PFSK-1 (cell line): Measurements from ENCODE around the gene SCO2.

ENCODE experiments used
- FOXP2 ChIP-seq: optimal IDR thresholded peaks from 2 replicates; pipeline ENCODE3; 2011; ENCODE audit warnings: borderline replicate concordance, control low read depth, inconsistent platforms; ENCODE audit not compliant: insufficient read depth; ENCODE audit errors: extremely low read length, extremely low read depth
- POLR2AphosphoS5 ChIP-seq: IDR thresholded peaks from 2 replicates; pipeline ENCODE4 v1.6.1; 2012; ENCODE audit warnings: low read depth, mild to moderate bottlenecking, control low read depth, low read length, moderate library complexity
- SIN3A ChIP-seq: IDR thresholded peaks from 2 replicates; pipeline ENCODE4 v1.6.1; 2012; ENCODE audit warnings: mild to moderate bottlenecking, low read length, moderate library complexity, borderline replicate concordance; ENCODE audit not compliant: insufficient read depth
- TAF1 ChIP-seq: IDR thresholded peaks from 2 replicates; pipeline ENCODE4 v1.6.1; 2012; ENCODE audit warnings: low read length, control low read depth, borderline replicate concordance; ENCODE audit not compliant: insufficient read depth
- TF ChIP-seq, protein P1 (sequence below), 2 experiments: IDR thresholded peaks; 2 replicates each; pipeline versions ENCODE4 v1.6.1 to v1.8.0; 2011 to 2012; ENCODE audit warnings: low read depth in 2 of 2, low read length in 2 of 2, control low read depth in 1 of 2, inconsistent platforms in 1 of 2, mild to moderate bottlenecking in 1 of 2, moderate library complexity in 1 of 2; ENCODE audit not compliant: insufficient read depth in 1 of 2

SCO2 gene

DNA sequence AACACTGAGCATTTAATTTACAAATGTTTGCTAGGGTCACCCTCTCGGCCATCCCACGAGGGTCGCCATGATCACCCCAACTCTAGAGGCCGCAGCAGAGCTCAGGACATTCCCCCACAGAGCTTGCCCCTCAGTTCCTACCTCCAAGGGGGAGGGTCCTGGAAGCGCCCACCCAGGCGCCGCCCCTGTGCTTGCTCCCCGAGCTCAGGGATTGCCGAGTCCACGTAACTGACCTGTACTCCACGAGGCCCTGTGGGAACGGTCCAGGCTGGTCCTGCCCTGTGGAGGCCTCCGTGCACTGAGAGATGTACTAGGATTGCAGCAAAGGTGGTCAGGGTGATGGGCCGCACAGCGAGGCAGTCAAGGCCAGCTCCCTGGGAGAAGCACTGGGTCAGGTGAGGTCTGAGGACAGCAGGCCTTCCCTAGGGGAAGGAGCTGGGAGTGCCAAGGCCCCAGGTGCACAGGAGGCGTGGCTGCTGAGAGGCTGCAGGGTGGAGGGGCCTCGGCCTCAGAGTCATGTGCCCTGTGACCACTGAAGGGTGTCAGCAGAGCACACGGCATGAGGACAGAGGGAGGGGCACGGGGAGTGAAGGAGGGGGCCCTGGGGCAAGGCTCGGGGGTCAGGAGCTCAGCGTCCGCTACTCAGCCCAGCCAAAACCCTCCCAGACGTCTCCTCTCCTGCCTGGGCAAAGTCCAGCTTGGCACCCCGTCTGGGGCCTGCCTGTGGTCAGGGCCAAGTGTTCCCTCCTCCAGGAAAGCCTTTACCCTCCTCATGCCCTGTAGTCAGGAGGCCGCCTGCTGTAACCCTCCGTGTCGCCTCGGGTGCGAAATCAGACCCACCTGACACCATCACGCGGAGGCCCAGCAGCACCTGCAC lies 41.2 kb downstream of the SCO2 start:
- TF ChIP-seq POLR2AphosphoS5 (no peak), FOXP2 (no peak), SIN3A (no peak), TAF1 (no peak)
- TF ChIP-seq, protein P1, sequence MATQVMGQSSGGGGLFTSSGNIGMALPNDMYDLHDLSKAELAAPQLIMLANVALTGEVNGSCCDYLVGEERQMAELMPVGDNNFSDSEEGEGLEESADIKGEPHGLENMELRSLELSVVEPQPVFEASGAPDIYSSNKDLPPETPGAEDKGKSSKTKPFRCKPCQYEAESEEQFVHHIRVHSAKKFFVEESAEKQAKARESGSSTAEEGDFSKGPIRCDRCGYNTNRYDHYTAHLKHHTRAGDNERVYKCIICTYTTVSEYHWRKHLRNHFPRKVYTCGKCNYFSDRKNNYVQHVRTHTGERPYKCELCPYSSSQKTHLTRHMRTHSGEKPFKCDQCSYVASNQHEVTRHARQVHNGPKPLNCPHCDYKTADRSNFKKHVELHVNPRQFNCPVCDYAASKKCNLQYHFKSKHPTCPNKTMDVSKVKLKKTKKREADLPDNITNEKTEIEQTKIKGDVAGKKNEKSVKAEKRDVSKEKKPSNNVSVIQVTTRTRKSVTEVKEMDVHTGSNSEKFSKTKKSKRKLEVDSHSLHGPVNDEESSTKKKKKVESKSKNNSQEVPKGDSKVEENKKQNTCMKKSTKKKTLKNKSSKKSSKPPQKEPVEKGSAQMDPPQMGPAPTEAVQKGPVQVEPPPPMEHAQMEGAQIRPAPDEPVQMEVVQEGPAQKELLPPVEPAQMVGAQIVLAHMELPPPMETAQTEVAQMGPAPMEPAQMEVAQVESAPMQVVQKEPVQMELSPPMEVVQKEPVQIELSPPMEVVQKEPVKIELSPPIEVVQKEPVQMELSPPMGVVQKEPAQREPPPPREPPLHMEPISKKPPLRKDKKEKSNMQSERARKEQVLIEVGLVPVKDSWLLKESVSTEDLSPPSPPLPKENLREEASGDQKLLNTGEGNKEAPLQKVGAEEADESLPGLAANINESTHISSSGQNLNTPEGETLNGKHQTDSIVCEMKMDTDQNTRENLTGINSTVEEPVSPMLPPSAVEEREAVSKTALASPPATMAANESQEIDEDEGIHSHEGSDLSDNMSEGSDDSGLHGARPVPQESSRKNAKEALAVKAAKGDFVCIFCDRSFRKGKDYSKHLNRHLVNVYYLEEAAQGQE (IDR thresholded peaks at IDR 0.05; ENCODE audit: insufficient read depth in 1 of 2, low read depth in 2 of 2, low read length in 2 of 2), result no peak

DNA sequence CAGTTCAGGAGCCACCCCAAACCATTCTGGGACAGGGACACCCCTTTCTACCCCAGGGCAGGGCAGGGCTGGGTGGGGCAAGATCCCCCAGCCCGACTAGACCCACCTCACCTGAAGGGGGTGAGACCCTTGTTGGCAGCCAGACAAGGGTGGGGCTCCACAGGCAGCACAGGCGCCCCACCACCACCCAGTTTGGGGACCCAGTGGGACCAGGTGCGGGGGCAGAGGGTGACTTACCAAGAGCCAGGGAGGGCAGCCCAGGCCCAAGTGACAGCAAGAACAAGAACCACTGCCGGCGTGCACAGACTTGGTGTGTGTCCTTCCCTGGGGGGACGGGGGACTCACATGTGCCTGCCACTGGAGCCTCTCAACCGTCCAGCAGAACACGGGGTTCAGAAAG lies 41.8 kb downstream of the SCO2 start:
- TF ChIP-seq TAF1, result no peak
- TF ChIP-seq FOXP2, result no peak
- TF ChIP-seq POLR2AphosphoS5, result no peak
- TF ChIP-seq, protein P1 (IDR thresholded peaks at IDR 0.05; ENCODE audit: insufficient read depth in 1 of 2, low read depth in 2 of 2, low read length in 2 of 2), result no peak
- TF ChIP-seq SIN3A, result no peak

DNA sequence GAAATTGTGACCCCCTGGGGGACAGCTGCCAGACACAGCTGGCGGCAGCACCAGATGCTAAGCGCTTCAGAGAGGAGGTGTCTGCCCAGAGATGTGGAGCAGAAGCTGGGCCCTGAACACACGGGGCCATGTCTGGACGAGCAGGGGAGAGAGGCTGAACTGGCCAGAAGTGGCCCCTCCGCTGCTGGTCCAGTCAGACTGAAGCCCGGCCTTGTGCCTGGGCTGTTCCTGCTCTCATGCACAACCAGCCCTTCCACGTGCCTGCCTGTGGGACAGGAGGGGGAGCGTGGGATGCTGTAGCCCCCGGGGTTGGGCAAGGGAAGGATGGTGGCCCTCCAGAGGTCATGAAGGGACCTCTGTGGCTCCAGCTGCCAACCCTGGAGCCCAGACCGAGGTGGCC lies 42.3 kb downstream of the SCO2 start:
- no peak for TF ChIP-seq SIN3A
- TF ChIP-seq POLR2AphosphoS5, result no peak
- no peak for TF ChIP-seq FOXP2
- TF ChIP-seq, protein P1 (IDR thresholded peaks at IDR 0.05; ENCODE audit: insufficient read depth in 1 of 2, low read depth in 2 of 2, low read length in 2 of 2), result no peak
- no peak for TF ChIP-seq TAF1

DNA sequence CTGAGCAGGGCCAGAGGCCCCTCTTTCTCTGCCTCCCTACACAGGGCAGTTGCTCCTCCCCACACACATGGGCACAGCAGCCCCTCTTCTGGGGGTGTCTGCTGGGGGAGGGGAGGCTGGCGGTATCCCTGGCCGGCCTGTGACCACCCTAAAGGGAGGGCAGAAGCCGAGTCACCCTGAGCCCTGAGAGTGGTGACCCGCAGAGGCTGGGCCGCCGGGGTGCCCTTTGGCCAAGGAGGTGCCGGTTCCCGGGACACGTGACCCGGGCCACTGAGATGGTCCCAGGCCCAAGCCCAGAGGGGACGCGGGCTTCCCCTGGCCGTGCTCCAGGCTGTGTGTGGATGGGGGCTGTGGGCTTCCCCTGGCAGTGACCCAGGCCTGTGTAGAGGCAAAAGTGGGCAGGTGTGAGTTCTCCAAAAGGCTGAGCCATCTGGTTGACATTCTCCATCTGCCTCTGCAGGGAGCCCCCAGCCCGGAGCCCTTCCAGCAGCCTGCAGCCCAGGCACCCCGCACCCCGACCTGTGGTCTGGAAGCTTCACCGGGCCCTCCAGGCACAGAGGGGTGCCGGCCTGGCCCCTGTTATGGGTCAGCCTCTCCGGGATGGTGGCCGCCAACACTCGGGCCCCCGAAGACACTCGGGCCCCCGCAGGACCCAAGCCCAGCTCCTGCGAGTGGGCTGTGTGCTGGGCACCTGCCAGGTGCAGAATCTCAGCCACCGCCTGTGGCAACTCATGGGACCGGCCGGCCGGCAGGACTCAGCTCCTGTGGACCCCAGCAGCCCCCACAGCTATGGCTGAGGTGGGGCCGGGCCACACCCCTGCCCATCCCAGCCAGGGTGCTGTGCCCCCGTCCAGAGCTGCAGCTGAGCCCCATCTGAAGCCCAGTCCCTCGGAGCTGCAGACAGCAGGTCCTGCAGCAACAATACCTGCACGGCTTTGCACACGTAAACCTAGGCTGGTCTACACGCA lies 43.0 kb downstream of the SCO2 start:
- TF ChIP-seq SIN3A (no peak), FOXP2 (no peak), TAF1 (no peak), POLR2AphosphoS5 (no peak)
- TF ChIP-seq, protein P1 (IDR thresholded peaks at IDR 0.05; ENCODE audit: insufficient read depth in 1 of 2, low read depth in 2 of 2, low read length in 2 of 2), result no peak
